ENCODE results near the gene JAK3. TPM values are rescaled to one million over a fixed set of nuclear protein-coding genes. Genes with fewer than 3 reads are reported as not detected.

The JAK3 gene
- total and polyA plus RNA-seq, 2 of the 8 experiments (the other 6 are each of a cell fraction or from before 2014, with no cell fraction given), result 4.0 to 4.7 TPM

GRCh38 chr19:17893766-17894165, 46.0 kb upstream of the JAK3 start (continued):
- TF ChIP-seq KDM4A (IDR thresholded peaks at IDR 0.05; ENCODE audit: low read depth, low read length, severe bottlenecking) (no peak), SUZ12 (IDR thresholded peaks at IDR 0.05; ENCODE audit: low read length) (no peak)

All from H1 (cell line).